ENCODE data around the gene PDK2. TPM values are rescaled to one million over a fixed set of nuclear protein-coding genes. Genes with fewer than 3 reads are reported as not detected.

Gene PDK2
- total and polyA plus RNA-seq, 2 experiments from 2014 or later = 30.2 to 48.1 TPM

GRCh38 chr17:50091918-50092285 is 3.2 kb upstream of the PDK2 start:
- 95 to 100% methylated on average over 2 of the region's 2 CpGs for WGBS, 2 experiments (ENCODE audit: low coverage in 1 of 2, low lambda C conversion rate in 2 of 2, missing lambda C conversion rate in 2 of 2)
- Histone ChIP-seq H3K27me3 (replicated peaks; ENCODE audit: insufficient read depth) (no peaks in the 10 kb centered on the region), H3K4me2 (ENCODE audit: unreplicated experiment) (no peak overlapping the region), H3K4me1 (ENCODE audit: insufficient read depth) (no peaks in the 10 kb centered on the region), H3K27ac (no peak overlapping the region), H3K4me3 (no peak overlapping the region), H3K36me3 (ENCODE audit: low read depth) (peaks cover 32% of the 10 kb centered on the region; the same call in 1 of the 2 replicates), H3K9ac (no peak overlapping the region), H3F3A (ENCODE audit: insufficient read depth) (peaks cover 50% of the 10 kb centered on the region), H2AFZ (no peak overlapping the region), H4K20me1 (ENCODE audit: insufficient read depth) (no peaks in the 10 kb centered on the region), H3K79me2 (ENCODE audit: insufficient read depth) (peaks cover 7% of the 10 kb centered on the region; the same call in 1 of the 2 replicates), H3K9me2 (ENCODE audit: insufficient read depth) (no peaks in the 10 kb centered on the region), H3K9me3 (ENCODE audit: low read depth) (no peaks in the 10 kb centered on the region)
- no peak for DNase-seq
- in situ Hi-C loops (cut with MboI) = loop anchor here (10.0 kb wide), 1 partner anchor 203 kb away; no protein-coding TSS in a partner anchor
- TF ChIP-seq EZH2 (IDR thresholded peaks at IDR 0.05; ENCODE audit: insufficient read depth, poor library complexity, severe bottlenecking) (no peak), EZH2phosphoT487 (IDR thresholded peaks at IDR 0.05; ENCODE audit: insufficient read depth, low read depth) (no peak)

- Histone ChIP-seq H3F3A (ENCODE audit: insufficient read depth) (peaks cover 47% of the 10 kb centered on the region), H3K4me2 (ENCODE audit: unreplicated experiment) (no peak overlapping the region), H3K36me3 (ENCODE audit: low read depth) (peaks cover 26% of the 10 kb centered on the region; the same call in 1 of the 2 replicates), H3K4me3 (no peak overlapping the region), H3K9me2 (ENCODE audit: insufficient read depth) (no peaks in the 10 kb centered on the region), H3K79me2 (ENCODE audit: insufficient read depth) (peaks cover 7% of the 10 kb centered on the region; the same call in 1 of the 2 replicates), H3K4me1 (ENCODE audit: insufficient read depth) (no peaks in the 10 kb centered on the region), H4K20me1 (ENCODE audit: insufficient read depth) (no peaks in the 10 kb centered on the region), H3K9ac (no peak overlapping the region), H3K27me3 (replicated peaks; ENCODE audit: insufficient read depth) (no peaks in the 10 kb centered on the region), H2AFZ (no peak overlapping the region), H3K27ac (no peak overlapping the region), H3K9me3 (ENCODE audit: low read depth) (no peaks in the 10 kb centered on the region)
- in situ Hi-C loops (cut with MboI) = loop anchor here (10.0 kb wide), 1 partner anchor 202 kb away; no protein-coding TSS in a partner anchor
- DNase-seq = no peak
- 96 to 98% methylated on average over 3 of the region's 3 CpGs for WGBS, 2 experiments (ENCODE audit: low coverage in 1 of 2, low lambda C conversion rate in 2 of 2, missing lambda C conversion rate in 2 of 2)
- TF ChIP-seq EZH2phosphoT487 (IDR thresholded peaks at IDR 0.05; ENCODE audit: insufficient read depth, low read depth) (no peak), EZH2 (IDR thresholded peaks at IDR 0.05; ENCODE audit: insufficient read depth, poor library complexity, severe bottlenecking) (no peak)
These were observed 1.9 kb upstream of the PDK2 start for GRCh38 chr17:50093246-50093645.

- Histone ChIP-seq H3K4me2 (ENCODE audit: unreplicated experiment) (peak overlapping the region; percentile 93), H3K27ac (peak overlapping the region; percentile 10), H3K4me3 (0 out of 2 replicates have a peak overlapping the region, but pooled peaks have one; percentile 86), H3K4me1 (ENCODE audit: insufficient read depth) (no peaks in the 10 kb centered on the region), H3K9me3 (ENCODE audit: low read depth) (no peaks in the 10 kb centered on the region), H3K79me2 (ENCODE audit: insufficient read depth) (peaks cover 7% of the 10 kb centered on the region; the same call in 1 of the 2 replicates), H3F3A (ENCODE audit: insufficient read depth) (peaks cover 47% of the 10 kb centered on the region), H3K9me2 (ENCODE audit: insufficient read depth) (no peaks in the 10 kb centered on the region), H3K9ac (no peak overlapping the region), H2AFZ (peak overlapping the region; percentile 86), H4K20me1 (ENCODE audit: insufficient read depth) (no peaks in the 10 kb centered on the region), H3K36me3 (ENCODE audit: low read depth) (peaks cover 24% of the 10 kb centered on the region; the same call in 1 of the 2 replicates), H3K27me3 (replicated peaks; ENCODE audit: insufficient read depth) (no peaks in the 10 kb centered on the region)
- in situ Hi-C loops (cut with MboI) = loop anchor here (10.0 kb wide), 1 partner anchor 201 kb away; no protein-coding TSS in a partner anchor
- 20 to 39% methylated on average over 3 of the region's 3 CpGs for WGBS, 2 experiments (ENCODE audit: low coverage in 1 of 2, low lambda C conversion rate in 2 of 2, missing lambda C conversion rate in 2 of 2)
- TF ChIP-seq EZH2phosphoT487 (IDR thresholded peaks at IDR 0.05; ENCODE audit: insufficient read depth, low read depth) (no peak), EZH2 (IDR thresholded peaks at IDR 0.05; ENCODE audit: insufficient read depth, poor library complexity, severe bottlenecking) (no peak)
- no peak for DNase-seq
These were observed 1.3 kb upstream of the PDK2 start for GRCh38 chr17:50093807-50094206.

GRCh38 chr17:50094243-50094752 is 853 bp upstream of the PDK2 start:
- H3K9ac ChIP-seq = peak overlapping the region; percentile 62
- H3K4me3 ChIP-seq = peak overlapping the region; percentile 86
- no peak for TF ChIP-seq EZH2phosphoT487 (IDR thresholded peaks at IDR 0.05; ENCODE audit: insufficient read depth, low read depth)
- TF ChIP-seq EZH2 (IDR thresholded peaks at IDR 0.05; ENCODE audit: insufficient read depth, poor library complexity, severe bottlenecking) = no peak
- peak overlapping the region; percentile 93 for H3K4me2 ChIP-seq (ENCODE audit: unreplicated experiment)
- no peaks in the 10 kb centered on the region for H4K20me1 ChIP-seq (ENCODE audit: insufficient read depth)
- no peaks in the 10 kb centered on the region for H3K9me3 ChIP-seq (ENCODE audit: low read depth)
- no peaks in the 10 kb centered on the region for H3K9me2 ChIP-seq (ENCODE audit: insufficient read depth)
- peaks cover 50% of the 10 kb centered on the region for H3F3A ChIP-seq (ENCODE audit: insufficient read depth)
- H3K27me3 ChIP-seq (replicated peaks; ENCODE audit: insufficient read depth) = no peaks in the 10 kb centered on the region
- WGBS, 2 experiments (ENCODE audit: low coverage in 1 of 2, low lambda C conversion rate in 2 of 2, missing lambda C conversion rate in 2 of 2) = 1 to 2% methylated on average over 21 of the region's 21 CpGs
- peak overlapping the region; percentile 86 for H2AFZ ChIP-seq
- peak; percentile 91 for DNase-seq
- peaks cover 7% of the 10 kb centered on the region; the same call in 1 of the 2 replicates for H3K79me2 ChIP-seq (ENCODE audit: insufficient read depth)
- peaks cover 19% of the 10 kb centered on the region; the same call in 1 of the 2 replicates for H3K36me3 ChIP-seq (ENCODE audit: low read depth)
- H3K4me1 ChIP-seq (ENCODE audit: insufficient read depth) = no peaks in the 10 kb centered on the region
- in situ Hi-C loops (cut with MboI) = loop anchor here (10.0 kb wide), 1 partner anchor 201 kb away; no protein-coding TSS in a partner anchor
- peak overlapping the region; percentile 36 for H3K27ac ChIP-seq

All from GM23248 (cell line).